ENCODE results near the gene METRNL. TPM values are rescaled to one million over a fixed set of nuclear protein-coding genes. Genes with fewer than 3 reads are reported as not detected.

Gene METRNL
- total and polyA plus RNA-seq, 5 donors from 2014 or later, result 0.47 to 22.7 (median 0.84) TPM

GRCh38 chr17:83105512-83105911, 26.1 kb downstream of the METRNL start:
- H3K27ac ChIP-seq (ENCODE audit: insufficient read depth, low read length, poor library complexity, severe bottlenecking), result no peak overlapping the region
- peaks cover 5% of the 10 kb centered on the region for H3K4me1 ChIP-seq (ENCODE audit: control insufficient read depth, insufficient read depth, low read length, poor library complexity, severe bottlenecking)
- H3K27me3 ChIP-seq (ENCODE audit: control insufficient read depth, insufficient read depth, low read length), result no peaks in the 10 kb centered on the region
- no peaks in the 10 kb centered on the region for H3K9me3 Mint-ChIP-seq
- DNase-seq (no peak), ATAC-seq (ENCODE audit: low read depth in 2 of 2) (no peak)
- no peaks in the 10 kb centered on the region for H3K36me3 Mint-ChIP-seq
- no peak overlapping the region for H3K4me3 Mint-ChIP-seq
- H3K27ac Mint-ChIP-seq, result no peak overlapping the region
- no peak overlapping the region for H3K4me3 ChIP-seq (ENCODE audit: low read depth, low read length)
- peaks cover 0 to 2% (median 0%) of the 10 kb centered on the region in 4 donors for H3K4me1 Mint-ChIP-seq
- no peaks in the 10 kb centered on the region for H3K36me3 ChIP-seq (ENCODE audit: control insufficient read depth, insufficient read depth, low read length)
- peaks cover 10% of the 10 kb centered on the region for H3K27me3 Mint-ChIP-seq
- H3K9me3 ChIP-seq (ENCODE audit: control insufficient read depth in 2 of 2, low read length in 2 of 2), result no peaks in the 10 kb centered on the region

- no peaks in the 10 kb centered on the region for H3K27me3 ChIP-seq (ENCODE audit: control insufficient read depth, insufficient read depth, low read length)
Observed at GRCh38 chr17:83106056-83106588, 26.7 kb downstream of the METRNL start.

GRCh38 chr17:83106913-83107655, 27.7 kb downstream of the METRNL start:
- Histone ChIP-seq H3K36me3 (ENCODE audit: control insufficient read depth, insufficient read depth, low read length) (no peaks in the 10 kb centered on the region), H3K4me3 (ENCODE audit: low read depth, low read length) (no peak overlapping the region), H3K9me3 (ENCODE audit: control insufficient read depth in 2 of 2, low read length in 2 of 2) (no peaks in the 10 kb centered on the region), H3K4me1 (ENCODE audit: control insufficient read depth, insufficient read depth, low read length, poor library complexity, severe bottlenecking) (no peaks in the 10 kb centered on the region), H3K27me3 (ENCODE audit: control insufficient read depth, insufficient read depth, low read length) (no peaks in the 10 kb centered on the region), H3K27ac (ENCODE audit: insufficient read depth, low read length, poor library complexity, severe bottlenecking) (no peak overlapping the region)
- Mint-ChIP-seq H3K4me1 (no peaks in the 10 kb centered on the region), H3K36me3 (no peaks in the 10 kb centered on the region), H3K9me3 (no peaks in the 10 kb centered on the region), H3K27ac (no peak overlapping the region), H3K27me3 (peaks cover 10% of the 10 kb centered on the region), H3K4me3 (no peak overlapping the region)
- DNase-seq (no peak), ATAC-seq (ENCODE audit: low read depth in 2 of 2) (no peak)

More at GRCh38 chr17:83106056-83106588, 26.7 kb downstream of the METRNL start:
- Mint-ChIP-seq H3K4me3 (no peak overlapping the region), H3K27ac (no peak overlapping the region), H3K27me3 (peaks cover 14% of the 10 kb centered on the region), H3K4me1 (peaks cover 0 to 2% (median 0%) of the 10 kb centered on the region in 4 donors), H3K9me3 (no peaks in the 10 kb centered on the region), H3K36me3 (no peaks in the 10 kb centered on the region)
- peaks cover under 1% of the 10 kb centered on the region for H3K4me1 ChIP-seq (ENCODE audit: control insufficient read depth, insufficient read depth, low read length, poor library complexity, severe bottlenecking)
- DNase-seq (no peak), ATAC-seq (ENCODE audit: low read depth in 2 of 2) (no peak)
- H3K36me3 ChIP-seq (ENCODE audit: control insufficient read depth, insufficient read depth, low read length), result no peaks in the 10 kb centered on the region
- H3K4me3 ChIP-seq (ENCODE audit: low read depth, low read length), result no peak overlapping the region
- no peaks in the 10 kb centered on the region for H3K9me3 ChIP-seq (ENCODE audit: control insufficient read depth in 2 of 2, low read length in 2 of 2)
- no peak overlapping the region for H3K27ac ChIP-seq (ENCODE audit: insufficient read depth, low read length, poor library complexity, severe bottlenecking)

GRCh38 chr17:83107656-83108048, 28.2 kb downstream of the METRNL start:
- DNase-seq, result no peak
- Histone ChIP-seq H3K9me3 (ENCODE audit: control insufficient read depth in 2 of 2, low read length in 2 of 2) (no peaks in the 10 kb centered on the region), H3K4me3 (ENCODE audit: low read depth, low read length) (no peak overlapping the region), H3K27me3 (ENCODE audit: control insufficient read depth, insufficient read depth, low read length) (no peaks in the 10 kb centered on the region), H3K36me3 (ENCODE audit: control insufficient read depth, insufficient read depth, low read length) (no peaks in the 10 kb centered on the region), H3K27ac (ENCODE audit: insufficient read depth, low read length, poor library complexity, severe bottlenecking) (no peak overlapping the region), H3K4me1 (ENCODE audit: control insufficient read depth, insufficient read depth, low read length, poor library complexity, severe bottlenecking) (no peaks in the 10 kb centered on the region)
- Mint-ChIP-seq H3K4me1 (no peaks in the 10 kb centered on the region), H3K27ac (no peak overlapping the region), H3K9me3 (no peaks in the 10 kb centered on the region), H3K27me3 (peaks cover 10% of the 10 kb centered on the region), H3K4me3 (no peak overlapping the region), H3K36me3 (no peaks in the 10 kb centered on the region)
- ATAC-seq (ENCODE audit: low read depth in 2 of 2), result no peak

- H3K4me3 ChIP-seq (ENCODE audit: low read depth, low read length), result no peak overlapping the region
- Mint-ChIP-seq H3K27ac (no peak overlapping the region), H3K36me3 (no peaks in the 10 kb centered on the region), H3K27me3 (peaks cover 10% of the 10 kb centered on the region), H3K4me3 (no peak overlapping the region), H3K4me1 (no peaks in the 10 kb centered on the region), H3K9me3 (no peaks in the 10 kb centered on the region)
- H3K4me1 ChIP-seq (ENCODE audit: control insufficient read depth, insufficient read depth, low read length, poor library complexity, severe bottlenecking), result no peaks in the 10 kb centered on the region
- H3K27me3 ChIP-seq (ENCODE audit: control insufficient read depth, insufficient read depth, low read length), result no peaks in the 10 kb centered on the region
- no peaks in the 10 kb centered on the region for H3K36me3 ChIP-seq (ENCODE audit: control insufficient read depth, insufficient read depth, low read length)
- no peak overlapping the region for H3K27ac ChIP-seq (ENCODE audit: insufficient read depth, low read length, poor library complexity, severe bottlenecking)
- DNase-seq, result no peak
- ATAC-seq (ENCODE audit: low read depth in 2 of 2), result no peak
- no peaks in the 10 kb centered on the region for H3K9me3 ChIP-seq (ENCODE audit: control insufficient read depth in 2 of 2, low read length in 2 of 2)
Observed at GRCh38 chr17:83108709-83109108, 29.3 kb downstream of the METRNL start.

- H3K27ac ChIP-seq (ENCODE audit: insufficient read depth, low read length, poor library complexity, severe bottlenecking), result no peak overlapping the region
- H3K4me1 ChIP-seq (ENCODE audit: control insufficient read depth, insufficient read depth, low read length, poor library complexity, severe bottlenecking), result no peaks in the 10 kb centered on the region
- Mint-ChIP-seq H3K27me3 (peaks cover 10% of the 10 kb centered on the region), H3K4me1 (no peaks in the 10 kb centered on the region), H3K9me3 (no peaks in the 10 kb centered on the region), H3K4me3 (no peak overlapping the region), H3K36me3 (no peaks in the 10 kb centered on the region), H3K27ac (no peak overlapping the region)
- H3K27me3 ChIP-seq (ENCODE audit: control insufficient read depth, insufficient read depth, low read length), result no peaks in the 10 kb centered on the region
- DNase-seq (no peak), ATAC-seq (ENCODE audit: low read depth in 2 of 2) (no peak)
- no peak overlapping the region for H3K4me3 ChIP-seq (ENCODE audit: low read depth, low read length)
- no peaks in the 10 kb centered on the region for H3K36me3 ChIP-seq (ENCODE audit: control insufficient read depth, insufficient read depth, low read length)
- no peaks in the 10 kb centered on the region for H3K9me3 ChIP-seq (ENCODE audit: control insufficient read depth in 2 of 2, low read length in 2 of 2)
Observed at GRCh38 chr17:83109386-83109785, 30.0 kb downstream of the METRNL start.

- H3K27me3 Mint-ChIP-seq, result peaks cover 10% of the 10 kb centered on the region
- ATAC-seq (ENCODE audit: low read depth in 2 of 2), result no peak
- no peak for DNase-seq
- no peaks in the 10 kb centered on the region for H3K9me3 ChIP-seq (ENCODE audit: control insufficient read depth in 2 of 2, low read length in 2 of 2)
- no peak overlapping the region for H3K4me3 ChIP-seq (ENCODE audit: low read depth, low read length)
- H3K27ac ChIP-seq (ENCODE audit: insufficient read depth, low read length, poor library complexity, severe bottlenecking), result no peak overlapping the region
- no peaks in the 10 kb centered on the region for H3K27me3 ChIP-seq (ENCODE audit: control insufficient read depth, insufficient read depth, low read length)
- no peak overlapping the region for H3K4me3 Mint-ChIP-seq
- H3K27ac Mint-ChIP-seq, result no peak overlapping the region
- no peaks in the 10 kb centered on the region for H3K4me1 ChIP-seq (ENCODE audit: control insufficient read depth, insufficient read depth, low read length, poor library complexity, severe bottlenecking)
- no peaks in the 10 kb centered on the region for H3K36me3 ChIP-seq (ENCODE audit: control insufficient read depth, insufficient read depth, low read length)
- no peaks in the 10 kb centered on the region for H3K4me1 Mint-ChIP-seq
- H3K36me3 Mint-ChIP-seq, result no peaks in the 10 kb centered on the region
- H3K9me3 Mint-ChIP-seq, result no peaks in the 10 kb centered on the region
Observed at GRCh38 chr17:83109793-83110645, 30.6 kb downstream of the METRNL start.
